Testis (tissue), 2 donors: ENCODE measurements around the gene ITGA6.

Source experiments
- POLR2A ChIP-seq: fragments of 450-650 bp; IDR thresholded peaks from one replicate; pipeline ENCODE4 v1.6.1; 2017; ENCODE audit warnings: antibody characterized with exemption, mild to moderate bottlenecking, moderate library complexity
- TF ChIP-seq, protein P1 (sequence below), 3 experiments: fragments of 450-650 bp in 2 of 3; fragments of 200-600 bp in 1 of 3; sonication (generic) in 1 of 3; IDR thresholded peaks; one replicate each; pipeline ENCODE4 v1.5.1; 2016 to 2019; ENCODE audit warnings: antibody characterized with exemption in 3 of 3, mild to moderate bottlenecking in 2 of 3, moderate library complexity in 1 of 3

DNA sequence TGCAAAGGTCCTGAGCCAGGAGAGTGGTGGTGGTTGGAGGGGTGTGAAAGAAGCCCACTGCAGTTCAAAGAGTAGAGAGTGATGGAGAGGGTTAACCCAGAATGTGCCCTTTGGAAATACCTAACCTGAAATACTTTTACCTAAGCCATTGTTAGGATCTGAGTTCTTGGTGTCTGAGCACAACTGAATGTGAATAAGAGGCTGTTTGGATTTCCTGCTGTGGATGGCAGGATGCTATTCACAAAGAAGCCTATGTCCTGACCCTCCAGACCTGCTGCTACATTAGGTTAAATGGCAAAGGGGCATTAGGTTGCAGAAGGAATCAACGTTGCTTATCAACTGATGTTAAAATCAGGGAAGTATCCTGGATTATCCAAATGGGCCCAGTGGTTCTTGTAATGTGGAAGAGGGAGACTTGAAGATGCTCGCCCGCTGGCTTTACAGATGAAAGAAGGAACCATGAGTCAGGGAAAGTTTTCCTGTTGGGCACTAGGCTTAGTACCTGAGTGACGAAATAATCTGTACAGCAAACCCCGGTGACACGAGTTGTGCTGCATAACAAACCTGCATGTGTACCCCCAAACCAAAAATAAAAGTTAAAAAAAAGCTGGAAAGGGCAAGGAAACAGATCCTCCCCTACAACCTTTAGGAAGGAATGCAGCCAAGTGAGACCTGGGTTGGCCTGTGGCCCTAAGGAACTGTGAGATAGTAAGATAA is 27.2 kb downstream of the ITGA6 start:
- TF ChIP-seq, protein P1, sequence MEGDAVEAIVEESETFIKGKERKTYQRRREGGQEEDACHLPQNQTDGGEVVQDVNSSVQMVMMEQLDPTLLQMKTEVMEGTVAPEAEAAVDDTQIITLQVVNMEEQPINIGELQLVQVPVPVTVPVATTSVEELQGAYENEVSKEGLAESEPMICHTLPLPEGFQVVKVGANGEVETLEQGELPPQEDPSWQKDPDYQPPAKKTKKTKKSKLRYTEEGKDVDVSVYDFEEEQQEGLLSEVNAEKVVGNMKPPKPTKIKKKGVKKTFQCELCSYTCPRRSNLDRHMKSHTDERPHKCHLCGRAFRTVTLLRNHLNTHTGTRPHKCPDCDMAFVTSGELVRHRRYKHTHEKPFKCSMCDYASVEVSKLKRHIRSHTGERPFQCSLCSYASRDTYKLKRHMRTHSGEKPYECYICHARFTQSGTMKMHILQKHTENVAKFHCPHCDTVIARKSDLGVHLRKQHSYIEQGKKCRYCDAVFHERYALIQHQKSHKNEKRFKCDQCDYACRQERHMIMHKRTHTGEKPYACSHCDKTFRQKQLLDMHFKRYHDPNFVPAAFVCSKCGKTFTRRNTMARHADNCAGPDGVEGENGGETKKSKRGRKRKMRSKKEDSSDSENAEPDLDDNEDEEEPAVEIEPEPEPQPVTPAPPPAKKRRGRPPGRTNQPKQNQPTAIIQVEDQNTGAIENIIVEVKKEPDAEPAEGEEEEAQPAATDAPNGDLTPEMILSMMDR (IDR thresholded peaks at IDR 0.05), result no peak
- no peak for TF ChIP-seq POLR2A
